GM13977 (cell line): ENCODE data around the gene DNMT3L.

Source experiments
- DNase-seq: peaks from one replicate; pipeline ENCODE4 v3.0.0; 2012; ENCODE audit warnings: low spot score
- CTCF ChIP-seq: IDR thresholded peaks from 2 replicates; pipeline ENCODE4 v1.5.1; 2012; ENCODE audit warnings: mild to moderate bottlenecking, control low read depth; ENCODE audit not compliant: insufficient read depth; ENCODE audit errors: extremely low read depth, missing control alignments
- in situ Hi-C: fragments of 300-500 bp; cut with MboI; formaldehyde crosslinking; loops from one replicate; pipeline ENCODE4 v1.12.0; 2022; ENCODE audit warnings: low sequenced_read_pairs, low pct_unique_long_range_greater_than_20kb, mixed read lengths, inconsistent platforms; ENCODE audit not compliant: unreplicated experiment

DNMT3L gene

GRCh38 chr21:44261675-44262295 lies at the start of gene DNMT3L:
Gene DNMT3L (minus strand): TSS chr21:44261897. CDS start chr21:44261259, 638 bp downstream.
- no peak for TF ChIP-seq CTCF
- no peak for DNase-seq
- in situ Hi-C loops, result no loop called here

GRCh38 chr21:44310628-44311507 lies 49.2 kb upstream of the DNMT3L start:
- no peak for DNase-seq
- in situ Hi-C loops, result no loop called here
- no peak for TF ChIP-seq CTCF

- TF ChIP-seq CTCF, result no peak
- in situ Hi-C loops, result no loop called here
- no peak for DNase-seq
These were observed 45.4 kb upstream of the DNMT3L start for GRCh38 chr21:44306936-44307704.

- DNase-seq, result no peak
- in situ Hi-C loops, result no loop called here
- TF ChIP-seq CTCF, result no peak
These were observed 44.0 kb upstream of the DNMT3L start for GRCh38 chr21:44305691-44306090.

- DNase-seq, result peak; percentile 71
- in situ Hi-C loops, result no loop called here
- TF ChIP-seq CTCF, result peak; percentile 42
These were observed 43.2 kb upstream of the DNMT3L start for GRCh38 chr21:44304877-44305293.

GRCh38 chr21:44304011-44304616 lies 42.4 kb upstream of the DNMT3L start:
- no peak for TF ChIP-seq CTCF
- in situ Hi-C loops, result no loop called here
- no peak for DNase-seq
